Astrocyte (in vitro differentiated cells and primary cell): ENCODE measurements around the gene SAMD5.

Source experiments
- EZH2 ChIP-seq: IDR thresholded peaks from 2 replicates; pipeline ENCODE4 v1.6.1; 2012; ENCODE audit warnings: mild to moderate bottlenecking, low read length, inconsistent platforms; ENCODE audit not compliant: insufficient read depth
- TF ChIP-seq, protein P1 (sequence below): IDR thresholded peaks from 2 replicates; pipeline ENCODE4 v1.5.1; 2011; ENCODE audit warnings: low read depth, mild to moderate bottlenecking, inconsistent platforms, low read length, moderate library complexity; ENCODE audit not compliant: insufficient read depth

DNA sequence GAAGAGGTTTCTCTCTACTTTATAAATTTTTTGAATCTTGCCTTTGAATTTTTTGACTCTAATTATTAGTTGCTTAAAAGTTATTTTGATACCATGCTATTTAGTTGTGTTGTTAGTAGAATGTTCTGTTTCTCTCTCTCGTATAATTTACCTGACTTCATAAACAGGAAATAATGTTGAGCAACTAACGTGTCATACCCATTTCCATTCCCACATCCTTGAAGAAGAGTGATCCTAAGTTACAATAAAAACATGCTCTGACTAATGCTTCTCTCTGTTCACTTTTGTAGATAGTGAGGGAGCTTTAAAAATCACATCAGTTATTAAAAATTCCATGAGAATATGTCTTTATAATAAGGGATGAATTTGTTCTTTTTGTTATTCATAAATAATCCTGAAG, 69.7 kb downstream of the SAMD5 start:
- TF ChIP-seq EZH2, result no peak
- TF ChIP-seq, protein P1, sequence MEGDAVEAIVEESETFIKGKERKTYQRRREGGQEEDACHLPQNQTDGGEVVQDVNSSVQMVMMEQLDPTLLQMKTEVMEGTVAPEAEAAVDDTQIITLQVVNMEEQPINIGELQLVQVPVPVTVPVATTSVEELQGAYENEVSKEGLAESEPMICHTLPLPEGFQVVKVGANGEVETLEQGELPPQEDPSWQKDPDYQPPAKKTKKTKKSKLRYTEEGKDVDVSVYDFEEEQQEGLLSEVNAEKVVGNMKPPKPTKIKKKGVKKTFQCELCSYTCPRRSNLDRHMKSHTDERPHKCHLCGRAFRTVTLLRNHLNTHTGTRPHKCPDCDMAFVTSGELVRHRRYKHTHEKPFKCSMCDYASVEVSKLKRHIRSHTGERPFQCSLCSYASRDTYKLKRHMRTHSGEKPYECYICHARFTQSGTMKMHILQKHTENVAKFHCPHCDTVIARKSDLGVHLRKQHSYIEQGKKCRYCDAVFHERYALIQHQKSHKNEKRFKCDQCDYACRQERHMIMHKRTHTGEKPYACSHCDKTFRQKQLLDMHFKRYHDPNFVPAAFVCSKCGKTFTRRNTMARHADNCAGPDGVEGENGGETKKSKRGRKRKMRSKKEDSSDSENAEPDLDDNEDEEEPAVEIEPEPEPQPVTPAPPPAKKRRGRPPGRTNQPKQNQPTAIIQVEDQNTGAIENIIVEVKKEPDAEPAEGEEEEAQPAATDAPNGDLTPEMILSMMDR, result no peak
